BLaER1 (cell line): ENCODE data around the gene TNS3.
A peak's percentile ranks its signal among the peaks of the same experiment; 100 is the strongest.

ENCODE experiments used
- H3K27ac ChIP-seq: shearing (Covaris generic); formaldehyde crosslinking; 2 replicates; pipeline ENCODE4 v1.8.1; 2022
- H3K27me3 ChIP-seq: shearing (Covaris generic); formaldehyde crosslinking; 2 replicates; pipeline ENCODE4 v1.8.1; 2022
- H3K36me3 ChIP-seq: shearing (Covaris generic); formaldehyde crosslinking; 2 replicates; pipeline ENCODE4 v1.8.1; 2022
- H3K4me1 ChIP-seq: shearing (Covaris generic); formaldehyde crosslinking; 2 replicates; pipeline ENCODE4 v1.8.1; 2022
- H3K4me2 ChIP-seq: shearing (Covaris generic); formaldehyde crosslinking; 2 replicates; pipeline ENCODE4 v1.8.1; 2022
- H3K4me3 ChIP-seq: shearing (Covaris generic); formaldehyde crosslinking; 2 replicates; pipeline ENCODE4 v1.8.1; 2022
- H3K9ac ChIP-seq: shearing (Covaris generic); formaldehyde crosslinking; 2 replicates; pipeline ENCODE4 v1.8.1; 2022
- H3K9me3 ChIP-seq: shearing (Covaris generic); formaldehyde crosslinking; 2 replicates; pipeline ENCODE4 v1.8.1; 2022
- H4K20me1 ChIP-seq: shearing (Covaris generic); formaldehyde crosslinking; 2 replicates; pipeline ENCODE4 v1.8.1; 2022
- Cebpa-rat ChIP-seq: shearing (Covaris generic); IDR thresholded peaks from 2 replicates; pipeline ENCODE4 v1.8.1; 2022

Gene TNS3

GRCh38 chr7:47282790-47283496 is 299.0 kb downstream of the TNS3 start:
- peaks cover 17% of the 10 kb centered on the region for H3K9me3 ChIP-seq
- no peaks in the 10 kb centered on the region for H4K20me1 ChIP-seq
- no peak overlapping the region for H3K27ac ChIP-seq
- no peak for TF ChIP-seq Cebpa-rat
- H3K4me3 ChIP-seq: no peak overlapping the region
- no peaks in the 10 kb centered on the region for H3K27me3 ChIP-seq
- H3K9ac ChIP-seq: no peak overlapping the region
- no peak overlapping the region for H3K4me2 ChIP-seq
- H3K4me1 ChIP-seq: peaks cover 14% of the 10 kb centered on the region
- H3K36me3 ChIP-seq: peaks cover 62% of the 10 kb centered on the region

- H3K9me3 ChIP-seq: peaks cover 17% of the 10 kb centered on the region
- no peaks in the 10 kb centered on the region for H4K20me1 ChIP-seq
These were observed 299.8 kb downstream of the TNS3 start for GRCh38 chr7:47281966-47282643.

GRCh38 chr7:47281161-47281560 is 300.8 kb downstream of the TNS3 start:
- TF ChIP-seq Cebpa-rat: no peak
- Histone ChIP-seq H3K9ac (no peak overlapping the region), H3K27ac (no peak overlapping the region), H4K20me1 (no peaks in the 10 kb centered on the region), H3K4me1 (peaks cover 14% of the 10 kb centered on the region), H3K4me3 (no peak overlapping the region), H3K9me3 (peaks cover 16% of the 10 kb centered on the region), H3K36me3 (peaks cover 71% of the 10 kb centered on the region), H3K27me3 (no peaks in the 10 kb centered on the region), H3K4me2 (no peak overlapping the region)

More at GRCh38 chr7:47281966-47282643, 299.8 kb downstream of the TNS3 start:
- Histone ChIP-seq H3K36me3 (peaks cover 68% of the 10 kb centered on the region), H3K27ac (no peak overlapping the region), H3K4me3 (no peak overlapping the region), H3K4me2 (no peak overlapping the region), H3K4me1 (peaks cover 14% of the 10 kb centered on the region), H3K27me3 (no peaks in the 10 kb centered on the region), H3K9ac (no peak overlapping the region)
- no peak for TF ChIP-seq Cebpa-rat

DNA sequence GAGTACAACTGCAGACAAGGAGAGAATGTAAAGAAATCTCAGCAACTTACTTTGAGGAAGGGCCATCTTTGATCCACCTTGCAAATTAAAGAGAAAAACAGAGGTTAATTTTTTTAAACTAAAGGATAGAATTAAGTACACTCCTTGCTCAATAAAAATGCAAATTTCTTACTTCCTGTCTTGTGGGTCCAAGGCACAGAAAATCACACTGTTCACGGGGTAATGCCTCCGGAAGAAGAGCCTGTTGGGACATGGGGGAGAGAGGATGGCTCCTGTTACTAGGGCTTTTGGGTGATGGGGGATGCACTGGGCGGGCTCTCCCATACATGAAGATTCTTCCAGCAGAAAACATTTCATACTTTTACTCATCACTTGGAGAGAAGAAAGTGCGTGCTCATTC is 301.8 kb downstream of the TNS3 start:
- no peak for TF ChIP-seq Cebpa-rat
- H3K27ac ChIP-seq: no peak overlapping the region
- peaks cover 61% of the 10 kb centered on the region for H3K36me3 ChIP-seq

DNA sequence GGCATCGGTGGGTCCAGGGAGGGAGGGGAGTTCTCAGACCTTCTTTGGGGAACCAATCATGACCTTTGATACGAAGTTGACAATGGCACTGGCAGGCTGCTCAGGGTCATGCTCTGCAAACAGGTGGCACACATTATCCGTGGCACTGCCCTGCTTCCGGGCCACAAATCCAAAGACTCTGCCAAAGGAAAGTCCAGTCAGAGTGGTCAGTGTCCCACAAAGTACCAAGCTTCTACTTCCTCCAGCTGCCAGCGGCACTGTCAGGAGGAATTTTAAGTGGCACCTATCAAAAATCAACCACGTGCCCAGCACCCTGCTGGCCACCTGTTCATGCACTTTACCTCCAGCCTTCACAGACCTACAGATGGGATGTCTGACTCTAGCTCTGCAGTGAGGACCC is 303.9 kb downstream of the TNS3 start:
- H3K27ac ChIP-seq: no peak overlapping the region
- H4K20me1 ChIP-seq: no peaks in the 10 kb centered on the region
- no peak overlapping the region for H3K4me2 ChIP-seq
- no peak overlapping the region for H3K4me3 ChIP-seq
- no peaks in the 10 kb centered on the region for H3K9me3 ChIP-seq
- H3K9ac ChIP-seq: no peak overlapping the region
- peaks cover 40% of the 10 kb centered on the region for H3K36me3 ChIP-seq
- H3K4me1 ChIP-seq: peaks cover 14% of the 10 kb centered on the region
- no peaks in the 10 kb centered on the region for H3K27me3 ChIP-seq
- no peak for TF ChIP-seq Cebpa-rat

More for the DNA sequence above, 301.8 kb downstream of the TNS3 start:
- Histone ChIP-seq H3K4me1 (peaks cover 14% of the 10 kb centered on the region), H3K27me3 (no peaks in the 10 kb centered on the region), H3K9me3 (peaks cover 7% of the 10 kb centered on the region), H3K9ac (no peak overlapping the region), H4K20me1 (no peaks in the 10 kb centered on the region), H3K4me2 (peak overlapping the region; percentile 23), H3K4me3 (no peak overlapping the region)

- Histone ChIP-seq H3K4me2 (no peak overlapping the region), H3K9ac (no peak overlapping the region), H3K9me3 (no peaks in the 10 kb centered on the region), H4K20me1 (no peaks in the 10 kb centered on the region), H3K4me1 (peaks cover 14% of the 10 kb centered on the region), H3K4me3 (no peak overlapping the region), H3K36me3 (peaks cover 33% of the 10 kb centered on the region), H3K27me3 (no peaks in the 10 kb centered on the region), H3K27ac (no peak overlapping the region)
- no peak for TF ChIP-seq Cebpa-rat
These were observed 304.6 kb downstream of the TNS3 start for GRCh38 chr7:47277321-47277781.

DNA sequence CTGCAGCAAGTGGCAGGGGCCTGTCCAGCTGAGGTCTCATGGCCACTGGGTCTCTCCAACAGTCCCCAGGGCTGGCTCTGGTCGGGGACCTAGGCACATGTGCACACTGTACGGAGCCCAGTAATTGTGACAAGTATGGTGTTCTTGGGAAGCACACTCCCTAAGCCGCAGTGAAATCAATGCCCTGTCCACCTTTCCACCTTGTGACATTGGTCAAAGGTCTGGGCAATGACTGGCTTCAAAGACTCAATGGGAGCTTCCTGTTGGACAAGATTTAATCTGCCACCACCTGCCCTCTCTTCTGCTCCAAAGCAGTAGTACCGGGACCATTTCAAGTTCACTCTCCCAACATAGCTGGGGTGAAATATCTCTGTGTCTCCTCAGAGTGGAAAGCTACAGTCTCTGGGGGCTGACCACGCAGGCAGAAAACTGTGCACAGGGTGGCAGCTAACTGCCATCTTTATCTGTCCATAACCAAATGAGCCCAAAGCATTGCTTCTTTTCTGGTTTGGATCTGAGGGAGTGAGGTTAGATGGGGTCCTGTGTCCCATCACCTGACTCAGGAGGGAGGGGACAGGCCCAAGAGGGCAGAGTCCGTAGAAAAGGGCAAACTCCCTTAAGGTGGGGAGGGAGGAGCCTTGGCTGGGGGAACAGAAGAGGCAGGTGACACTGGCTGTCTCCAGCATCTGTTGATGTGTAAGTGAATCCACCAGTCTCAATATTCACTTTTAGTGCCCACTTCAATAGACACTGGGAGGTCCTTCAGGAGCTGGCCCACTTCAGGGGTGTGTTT is 307.7 kb downstream of the TNS3 start:
- Histone ChIP-seq H3K36me3 (peaks cover 13% of the 10 kb centered on the region; the same call in 1 of the 2 replicates), H3K27ac (no peak overlapping the region), H3K4me2 (no peak overlapping the region), H3K27me3 (no peaks in the 10 kb centered on the region), H3K9me3 (no peaks in the 10 kb centered on the region), H4K20me1 (no peaks in the 10 kb centered on the region), H3K9ac (no peak overlapping the region), H3K4me3 (no peak overlapping the region), H3K4me1 (no peaks in the 10 kb centered on the region)
- no peak for TF ChIP-seq Cebpa-rat

GRCh38 chr7:47273088-47273487 is 308.8 kb downstream of the TNS3 start:
- no peak overlapping the region for H3K27ac ChIP-seq
- H3K4me3 ChIP-seq: no peak overlapping the region
- no peak overlapping the region for H3K9ac ChIP-seq
- H3K4me1 ChIP-seq: no peaks in the 10 kb centered on the region
- TF ChIP-seq Cebpa-rat: no peak
- H3K9me3 ChIP-seq: no peaks in the 10 kb centered on the region
- no peaks in the 10 kb centered on the region for H3K27me3 ChIP-seq
- no peaks in the 10 kb centered on the region for H4K20me1 ChIP-seq
- H3K4me2 ChIP-seq: no peak overlapping the region
- peaks cover 13% of the 10 kb centered on the region; the same call in 1 of the 2 replicates for H3K36me3 ChIP-seq

- H3K4me2 ChIP-seq: no peak overlapping the region
- H3K27me3 ChIP-seq: no peaks in the 10 kb centered on the region
- no peak overlapping the region for H3K4me3 ChIP-seq
- peaks cover 3% of the 10 kb centered on the region; the same call in 1 of the 2 replicates for H3K36me3 ChIP-seq
- no peak overlapping the region for H3K9ac ChIP-seq
- no peak overlapping the region for H3K27ac ChIP-seq
- H3K9me3 ChIP-seq: no peaks in the 10 kb centered on the region
- no peaks in the 10 kb centered on the region for H4K20me1 ChIP-seq
- H3K4me1 ChIP-seq: peaks cover 5% of the 10 kb centered on the region; the same call in 1 of the 2 replicates
- TF ChIP-seq Cebpa-rat: no peak
These were observed 310.2 kb downstream of the TNS3 start for GRCh38 chr7:47271749-47272148.
